DOHH2 (cell line): ENCODE measurements around the gene HOXA6.

Source experiments
- H3F3A ChIP-seq: fragments of 200-600 bp; sonication (generic), shearing (Covaris generic); 2 replicates; pipeline ENCODE4 v1.6.0; 2016; ENCODE audit warnings: antibody characterized with exemption, mild to moderate bottlenecking; ENCODE audit not compliant: control insufficient read depth, insufficient read depth
- H3K27ac ChIP-seq: fragments of 200-600 bp; sonication (generic); 2 replicates; pipeline ENCODE4 v1.5.1; 2014; ENCODE audit warnings: low read depth, mild to moderate bottlenecking, low read length, moderate library complexity
- H3K27me3 ChIP-seq: fragments of 200-600 bp; sonication (generic); 2 replicates; pipeline ENCODE4 v1.6.1; 2014; ENCODE audit warnings: mild to moderate bottlenecking, low read length, mixed read lengths; ENCODE audit not compliant: control insufficient read depth
- H3K36me3 ChIP-seq: fragments of 200-600 bp; sonication (generic); 2 replicates; pipeline ENCODE4 v1.6.1; 2014; ENCODE audit warnings: mild to moderate bottlenecking, low read length, moderate library complexity, mixed read lengths; ENCODE audit not compliant: control insufficient read depth
- H3K4me1 ChIP-seq: fragments of 200-600 bp; sonication (generic); 2 replicates; pipeline ENCODE4 v1.6.1; 2014; ENCODE audit warnings: mild to moderate bottlenecking, low read length, mixed read lengths; ENCODE audit not compliant: control insufficient read depth
- H3K4me2 ChIP-seq: fragments of 200-600 bp; sonication (generic); 2 replicates; pipeline ENCODE4 v1.6.0; 2014; ENCODE audit warnings: mild to moderate bottlenecking, low read length, moderate library complexity
- H3K4me3 ChIP-seq: fragments of 200-600 bp; sonication (generic); 2 replicates; pipeline ENCODE4 v1.5.1; 2014; ENCODE audit warnings: mild to moderate bottlenecking, low read length, mixed read lengths
- H3K79me2 ChIP-seq: fragments of 200-600 bp; sonication (generic); 2 replicates; pipeline ENCODE4 v1.6.1; 2014; ENCODE audit warnings: mild to moderate bottlenecking, low read length, mixed read lengths; ENCODE audit not compliant: control insufficient read depth
- H3K9me2 ChIP-seq: fragments of 200-600 bp; sonication (generic); replicated peaks from 2 replicates; pipeline ENCODE4 v1.6.1; 2014; ENCODE audit warnings: mild to moderate bottlenecking, low read length, mixed read lengths; ENCODE audit not compliant: control insufficient read depth
- H3K9me3 ChIP-seq: fragments of 200-600 bp; sonication (generic); 2 replicates; pipeline ENCODE4 v1.6.1; 2014; ENCODE audit warnings: antibody characterized with exemption, low read length, mixed read lengths; ENCODE audit not compliant: control insufficient read depth, insufficient read depth
- H4K20me1 ChIP-seq: fragments of 200-600 bp; sonication (generic); 2 replicates; pipeline ENCODE4 v1.6.0; 2014; ENCODE audit warnings: low read depth, mild to moderate bottlenecking, antibody characterized with exemption, low read length, moderate library complexity; ENCODE audit not compliant: control insufficient read depth, insufficient read depth
- EZH2phosphoT487 ChIP-seq: fragments of 200-600 bp; sonication (generic); IDR thresholded peaks from 2 replicates; pipeline ENCODE4 v1.6.1; 2017; ENCODE audit warnings: borderline replicate concordance, mild to moderate bottlenecking, antibody characterized with exemption, low read length, moderate library complexity, mixed read lengths
- TF ChIP-seq, protein P1 (sequence below): fragments of 200-600 bp; sonication (generic); IDR thresholded peaks from one replicate; pipeline ENCODE4 v1.5.1; 2014; ENCODE audit warnings: antibody characterized with exemption, mild to moderate bottlenecking, low read depth, low read length; ENCODE audit not compliant: poor library complexity, severe bottlenecking

Gene HOXA6

DNA sequence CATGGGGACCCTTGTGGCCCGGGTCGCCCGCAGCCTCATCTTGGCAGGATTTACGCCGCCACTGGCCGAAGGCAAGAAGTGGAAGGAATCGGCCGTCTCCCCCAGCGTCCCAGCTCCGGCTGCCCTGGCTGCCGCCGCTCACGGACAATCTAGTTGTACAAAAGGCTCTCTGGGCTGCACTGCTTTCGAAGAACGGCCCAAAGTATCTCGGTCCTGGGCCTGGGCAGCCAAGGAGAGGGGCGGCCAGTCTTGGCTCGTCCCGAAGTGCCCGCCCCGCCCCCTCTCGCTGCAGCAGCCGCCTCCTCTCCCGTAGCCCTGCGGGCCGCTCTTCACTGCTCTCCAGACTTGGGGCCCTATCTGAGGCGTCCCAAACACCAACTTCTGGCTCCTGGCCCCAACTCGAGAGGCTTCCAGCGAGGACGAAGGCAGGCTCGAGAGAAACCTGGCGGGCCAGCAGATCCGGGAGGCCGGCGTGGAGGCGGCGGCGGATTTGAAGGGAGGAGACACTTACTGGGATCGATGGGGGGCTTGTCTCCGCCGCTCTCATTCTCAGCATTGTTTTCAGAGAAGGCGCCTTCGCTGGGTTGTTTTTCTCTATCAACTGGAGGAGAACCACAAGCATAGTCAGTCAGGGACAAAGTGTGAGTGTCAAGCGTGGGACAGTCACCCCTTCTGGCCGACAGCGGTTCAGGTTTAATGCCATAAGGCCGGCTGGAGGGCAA, 17.0 kb upstream of the HOXA6 start:
- Histone ChIP-seq H3K4me1 (peaks cover 15% of the 10 kb centered on the region), H3F3A (no peaks in the 10 kb centered on the region; the same call in 1 of the 2 replicates), H4K20me1 (no peaks in the 10 kb centered on the region), H3K36me3 (no peaks in the 10 kb centered on the region), H3K27me3 (peaks cover 63% of the 10 kb centered on the region), H3K79me2 (no peaks in the 10 kb centered on the region), H3K4me2 (peak overlapping the region; percentile 28; the same call in 1 of the 2 replicates), H3K27ac (no peak overlapping the region), H3K9me3 (no peaks in the 10 kb centered on the region), H3K9me2 (no peaks in the 10 kb centered on the region), H3K4me3 (no peak overlapping the region)
- no peak for TF ChIP-seq EZH2phosphoT487
- TF ChIP-seq, protein P1, sequence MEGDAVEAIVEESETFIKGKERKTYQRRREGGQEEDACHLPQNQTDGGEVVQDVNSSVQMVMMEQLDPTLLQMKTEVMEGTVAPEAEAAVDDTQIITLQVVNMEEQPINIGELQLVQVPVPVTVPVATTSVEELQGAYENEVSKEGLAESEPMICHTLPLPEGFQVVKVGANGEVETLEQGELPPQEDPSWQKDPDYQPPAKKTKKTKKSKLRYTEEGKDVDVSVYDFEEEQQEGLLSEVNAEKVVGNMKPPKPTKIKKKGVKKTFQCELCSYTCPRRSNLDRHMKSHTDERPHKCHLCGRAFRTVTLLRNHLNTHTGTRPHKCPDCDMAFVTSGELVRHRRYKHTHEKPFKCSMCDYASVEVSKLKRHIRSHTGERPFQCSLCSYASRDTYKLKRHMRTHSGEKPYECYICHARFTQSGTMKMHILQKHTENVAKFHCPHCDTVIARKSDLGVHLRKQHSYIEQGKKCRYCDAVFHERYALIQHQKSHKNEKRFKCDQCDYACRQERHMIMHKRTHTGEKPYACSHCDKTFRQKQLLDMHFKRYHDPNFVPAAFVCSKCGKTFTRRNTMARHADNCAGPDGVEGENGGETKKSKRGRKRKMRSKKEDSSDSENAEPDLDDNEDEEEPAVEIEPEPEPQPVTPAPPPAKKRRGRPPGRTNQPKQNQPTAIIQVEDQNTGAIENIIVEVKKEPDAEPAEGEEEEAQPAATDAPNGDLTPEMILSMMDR = no peak

DNA sequence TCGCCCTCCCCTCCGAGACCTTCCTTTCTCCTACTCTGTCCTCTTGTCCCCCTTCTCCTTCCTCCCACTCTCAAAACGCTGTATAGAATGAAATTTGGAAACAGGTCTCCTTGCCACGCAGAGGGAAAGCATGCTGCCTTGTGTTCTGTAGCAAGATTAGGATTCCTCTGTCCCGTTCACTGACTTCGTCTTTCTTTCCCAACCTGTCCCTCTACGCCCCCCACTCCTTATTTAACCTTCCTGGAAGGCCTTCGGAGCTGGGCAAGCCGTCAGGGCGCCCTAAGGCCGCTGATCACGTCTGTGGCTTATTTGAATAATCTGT, 16.4 kb upstream of the HOXA6 start:
- Histone ChIP-seq H3K4me2 (no peak overlapping the region; the same call in 1 of the 2 replicates), H3K27me3 (peaks cover 63% of the 10 kb centered on the region)

DNA sequence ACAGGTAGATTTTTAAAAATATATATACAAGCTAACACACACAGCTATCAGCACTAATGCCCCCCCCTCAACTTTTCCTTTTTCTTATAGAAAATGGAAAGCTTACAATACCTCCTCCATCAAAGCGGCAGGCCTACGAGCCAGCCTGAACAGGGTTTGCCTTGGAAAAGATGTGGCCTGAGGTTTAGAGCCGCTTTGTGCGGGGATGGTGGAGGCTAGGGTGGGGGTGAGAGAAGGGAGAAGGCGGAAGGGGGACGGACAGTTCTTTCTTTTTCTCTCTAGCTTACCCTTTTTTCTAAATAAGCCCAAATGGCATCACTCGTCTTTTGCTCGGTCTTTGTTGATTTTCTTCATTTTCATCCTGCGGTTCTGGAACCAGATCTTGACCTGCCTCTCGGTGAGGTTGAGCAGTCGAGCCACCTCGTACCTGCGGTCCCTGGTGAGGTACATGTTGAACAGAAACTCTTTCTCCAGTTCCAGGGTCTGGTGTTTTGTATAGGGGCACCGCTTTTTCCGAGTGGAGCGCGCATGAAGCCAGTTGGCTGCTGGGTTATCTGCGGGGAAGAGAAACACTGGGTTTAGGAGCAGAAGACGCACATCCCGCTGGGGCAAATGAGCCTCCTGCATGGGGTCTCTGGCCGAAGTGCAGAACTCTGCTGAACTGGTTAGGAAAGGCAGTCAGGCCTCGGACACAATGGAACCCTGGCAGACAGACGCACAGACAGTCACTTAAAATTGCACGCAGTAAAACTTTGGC, 15.9 kb upstream of the HOXA6 start:
- Histone ChIP-seq H3K4me1 (peaks cover 19% of the 10 kb centered on the region), H3K79me2 (no peaks in the 10 kb centered on the region), H3F3A (no peaks in the 10 kb centered on the region; the same call in 1 of the 2 replicates), H3K27me3 (peaks cover 63% of the 10 kb centered on the region), H4K20me1 (no peaks in the 10 kb centered on the region), H3K36me3 (no peaks in the 10 kb centered on the region), H3K4me2 (no peak overlapping the region), H3K9me2 (no peaks in the 10 kb centered on the region), H3K9me3 (no peaks in the 10 kb centered on the region), H3K4me3 (no peak overlapping the region), H3K27ac (no peak overlapping the region)
- TF ChIP-seq EZH2phosphoT487 = no peak
- TF ChIP-seq, protein P1 = no peak

More for the DNA sequence above, 16.4 kb upstream of the HOXA6 start:
- H3K9me2 ChIP-seq = no peaks in the 10 kb centered on the region
- H3K4me3 ChIP-seq = no peak overlapping the region
- H3K36me3 ChIP-seq = no peaks in the 10 kb centered on the region
- peaks cover 15% of the 10 kb centered on the region for H3K4me1 ChIP-seq
- no peaks in the 10 kb centered on the region for H3K79me2 ChIP-seq
- H3K27ac ChIP-seq = no peak overlapping the region
- no peaks in the 10 kb centered on the region; the same call in 1 of the 2 replicates for H3F3A ChIP-seq
- H3K9me3 ChIP-seq = no peaks in the 10 kb centered on the region
- no peak for TF ChIP-seq EZH2phosphoT487
- TF ChIP-seq, protein P1 = peak; percentile 28
- H4K20me1 ChIP-seq = no peaks in the 10 kb centered on the region
